Measurements from ENCODE around the gene PVRIG.
"Not testable (repeated sequence)": the region's sequence is repeated elsewhere in the genome, so short reads cannot be mapped to it uniquely, and the experiment has no call there.

The PVRIG gene

GRCh38 chr7:100175296-100175935 is 44.3 kb upstream of the PVRIG start:
- peak overlapping the region; percentile 94 for H3K4me2 ChIP-seq (ENCODE audit: low read depth, low read length, poor library complexity, severe bottlenecking)
- TF ChIP-seq CTCF (conservative IDR thresholded peaks at IDR 0.05; ENCODE audit: low read length) (no peak), EZH2phosphoT487 (IDR thresholded peaks at IDR 0.05; ENCODE audit: borderline replicate concordance) (no peak)

DNA sequence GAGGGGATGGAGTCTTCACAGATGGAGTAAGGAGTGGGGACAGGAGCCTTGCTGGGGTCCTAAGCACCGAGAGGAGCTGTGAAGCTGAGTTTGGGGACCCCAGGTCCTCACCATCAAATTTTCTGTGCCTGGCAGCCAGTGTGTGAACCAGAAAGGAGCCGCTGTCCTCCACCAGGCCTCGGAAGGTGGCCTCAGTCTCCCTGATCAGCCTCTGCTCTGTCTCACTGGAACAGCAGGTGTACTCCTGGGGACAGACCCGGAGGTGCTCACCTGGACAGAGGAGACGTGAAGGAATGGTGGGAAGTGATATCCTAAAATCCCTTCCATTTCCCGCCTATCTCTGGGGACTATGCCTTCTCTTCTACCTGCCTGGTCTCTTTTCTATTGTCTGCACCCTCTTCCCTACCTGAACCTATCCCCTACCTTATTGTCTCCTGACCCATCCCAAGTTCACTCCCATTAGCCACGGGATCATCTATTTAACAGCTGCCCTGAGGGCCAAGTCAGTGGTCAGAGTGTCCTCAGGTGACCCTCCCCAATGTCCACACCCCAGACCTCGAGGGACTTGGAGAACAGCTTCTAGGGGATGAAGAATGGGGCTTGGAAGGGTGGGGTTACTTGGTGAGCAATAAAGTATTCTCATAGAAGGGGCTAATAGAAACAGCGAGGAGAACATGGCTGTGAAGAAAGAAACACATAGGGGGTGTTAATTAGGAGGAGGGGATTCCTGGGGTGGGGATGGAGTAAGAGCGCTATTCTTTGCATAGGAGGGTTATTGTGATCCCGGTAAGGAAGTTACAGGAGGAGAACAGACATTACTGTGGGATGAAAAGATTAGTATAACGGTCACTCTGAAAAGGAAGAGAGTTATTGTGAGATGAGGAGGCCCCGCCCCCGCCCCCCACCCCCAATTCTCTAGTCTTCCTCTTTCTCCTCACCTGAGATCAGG is 43.4 kb upstream of the PVRIG start:
- peaks cover 25% of the 10 kb centered on the region for H3K79me2 ChIP-seq (ENCODE audit: insufficient read depth, low read length)
- H3K9me2 ChIP-seq (replicated peaks; ENCODE audit: low read depth, low read length) = no peaks in the 10 kb centered on the region
- TF ChIP-seq EZH2phosphoT487 (IDR thresholded peaks at IDR 0.05; ENCODE audit: borderline replicate concordance) (no peak), CTCF (conservative IDR thresholded peaks at IDR 0.05; ENCODE audit: low read length) (no peak)
- peak overlapping the region; percentile 92 for H2AFZ ChIP-seq (ENCODE audit: low read length)
- H3K4me2 ChIP-seq (ENCODE audit: low read depth, low read length, poor library complexity, severe bottlenecking) = peak overlapping the region; percentile 94
- H4K20me1 ChIP-seq (ENCODE audit: insufficient read depth, low read length, poor library complexity, severe bottlenecking) = peaks cover 4% of the 10 kb centered on the region
- no peaks in the 10 kb centered on the region for H3K9me3 ChIP-seq (ENCODE audit: insufficient read depth, low read depth, low read length)
- peak overlapping the region; percentile 85 for H3K9ac ChIP-seq (ENCODE audit: low read depth, low read length, poor library complexity, severe bottlenecking)
- no peaks in the 10 kb centered on the region for H3K36me3 ChIP-seq (ENCODE audit: insufficient read depth, low read length)
- peaks cover 17% of the 10 kb centered on the region for H3K4me1 ChIP-seq (ENCODE audit: insufficient read depth, low read length, poor library complexity, severe bottlenecking)
- H3F3A ChIP-seq (ENCODE audit: low read depth) = no peaks in the 10 kb centered on the region
- H3K4me3 ChIP-seq (ENCODE audit: low read length, poor library complexity, severe bottlenecking) = peak overlapping the region; percentile 91
- no peaks in the 10 kb centered on the region for H3K27me3 ChIP-seq (ENCODE audit: insufficient read depth, low read length, poor library complexity, severe bottlenecking)

More at GRCh38 chr7:100175296-100175935, 44.3 kb upstream of the PVRIG start:
- Histone ChIP-seq H2AFZ (ENCODE audit: low read length) (no peak overlapping the region), H3K27me3 (ENCODE audit: insufficient read depth, low read length, poor library complexity, severe bottlenecking) (no peaks in the 10 kb centered on the region), H3K79me2 (ENCODE audit: insufficient read depth, low read length) (peaks cover 25% of the 10 kb centered on the region), H3K9me2 (replicated peaks; ENCODE audit: low read depth, low read length) (no peaks in the 10 kb centered on the region), H3K9me3 (ENCODE audit: insufficient read depth, low read depth, low read length) (no peaks in the 10 kb centered on the region), H4K20me1 (ENCODE audit: insufficient read depth, low read length, poor library complexity, severe bottlenecking) (peaks cover 4% of the 10 kb centered on the region), H3K4me3 (ENCODE audit: low read length, poor library complexity, severe bottlenecking) (peak overlapping the region; percentile 45), H3F3A (ENCODE audit: low read depth) (no peaks in the 10 kb centered on the region), H3K36me3 (ENCODE audit: insufficient read depth, low read length) (no peaks in the 10 kb centered on the region), H3K4me1 (ENCODE audit: insufficient read depth, low read length, poor library complexity, severe bottlenecking) (peaks cover 17% of the 10 kb centered on the region), H3K9ac (ENCODE audit: low read depth, low read length, poor library complexity, severe bottlenecking) (peak overlapping the region; percentile 62)

DNA sequence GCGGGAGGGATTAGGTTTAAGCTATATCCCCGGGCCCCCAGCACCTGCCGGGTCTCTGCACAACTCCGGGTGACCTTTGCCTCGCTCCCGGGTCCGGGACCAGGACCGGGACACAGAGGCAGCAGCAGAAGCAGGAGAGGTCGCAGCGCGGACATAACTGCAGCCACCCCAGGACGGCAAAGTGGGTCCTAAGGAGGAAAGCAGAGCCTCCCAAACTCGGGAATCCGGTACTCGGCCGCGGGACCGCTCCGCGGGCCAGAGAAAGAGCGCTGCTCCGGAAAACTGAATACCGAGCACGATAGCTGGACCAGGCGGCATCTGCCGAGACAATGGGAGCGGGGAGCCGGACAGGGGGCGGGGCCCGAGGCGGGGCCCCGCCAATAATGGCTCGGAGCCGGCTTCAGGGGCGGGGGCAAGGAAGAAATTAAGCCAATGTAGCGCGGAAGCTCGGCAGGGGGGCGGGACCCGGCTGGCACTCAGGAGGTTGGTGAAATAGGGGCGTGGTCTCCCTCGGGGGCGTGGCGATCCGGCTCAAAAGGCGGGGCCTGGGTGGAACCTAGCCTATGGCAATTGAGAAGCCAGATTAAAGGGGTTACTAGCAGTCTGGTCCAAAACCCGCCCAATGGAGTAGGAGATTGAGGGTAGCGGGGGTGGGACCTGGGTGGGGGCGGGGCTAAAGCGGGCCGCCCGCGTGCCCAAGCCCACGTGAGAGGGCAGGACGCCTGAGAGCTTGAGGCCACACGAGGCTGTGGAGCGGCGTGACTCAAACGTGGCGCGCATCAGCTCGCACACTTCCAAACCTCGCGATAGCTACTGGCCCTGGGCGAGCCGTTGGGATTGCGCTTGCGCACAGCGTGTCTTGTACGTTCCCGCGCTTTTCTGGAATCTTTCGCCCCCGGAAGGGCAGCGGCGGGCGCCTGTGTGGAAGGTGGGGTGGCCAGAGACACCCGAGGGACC is 42.4 kb upstream of the PVRIG start, which contains the start of the genes GPC2 and STAG3:
GPC2 (minus strand) TSS at position 337 of the 957 bp plus-strand sequence; CDS start at position 155, 182 bp downstream.
STAG3 (plus strand) TSS at position 874 of the 957 bp plus-strand sequence. CDS start 2,639 bp downstream, outside the sequence.
- TF ChIP-seq EZH2phosphoT487 (IDR thresholded peaks at IDR 0.05; ENCODE audit: borderline replicate concordance) = no peak
- no peak for TF ChIP-seq CTCF (conservative IDR thresholded peaks at IDR 0.05; ENCODE audit: low read length)

DNA sequence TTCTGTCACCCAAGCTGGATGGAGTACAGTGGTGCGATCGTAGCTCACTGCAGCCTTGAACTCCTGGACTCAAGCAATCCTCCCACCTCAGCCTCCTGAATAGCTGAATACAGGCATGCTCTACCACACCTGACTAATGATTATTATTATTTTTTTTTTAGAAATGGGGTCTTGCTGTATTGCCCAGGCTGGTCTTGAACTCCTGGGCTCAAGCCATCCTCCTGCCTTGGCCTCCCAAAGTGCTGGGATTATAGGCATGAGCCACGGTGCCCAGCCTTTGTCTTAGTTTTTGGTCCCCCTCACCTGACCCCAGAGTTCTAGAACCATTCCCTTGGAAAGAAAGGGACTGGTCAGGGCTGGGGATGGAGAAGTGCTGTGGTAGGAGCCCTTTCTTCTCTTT is 39.7 kb upstream of the PVRIG start:
- H3K9me3 ChIP-seq (ENCODE audit: insufficient read depth, low read depth, low read length); H4K20me1 ChIP-seq (ENCODE audit: insufficient read depth, low read length, poor library complexity, severe bottlenecking); H3K4me2 ChIP-seq (ENCODE audit: low read depth, low read length, poor library complexity, severe bottlenecking); H2AFZ ChIP-seq (ENCODE audit: low read length); H3K27me3 ChIP-seq (ENCODE audit: insufficient read depth, low read length, poor library complexity, severe bottlenecking); H3K36me3 ChIP-seq (ENCODE audit: insufficient read depth, low read length); H3K9me2 ChIP-seq (replicated peaks; ENCODE audit: low read depth, low read length); H3K4me3 ChIP-seq (ENCODE audit: low read length, poor library complexity, severe bottlenecking); H3F3A ChIP-seq (ENCODE audit: low read depth); H3K9ac ChIP-seq (ENCODE audit: low read depth, low read length, poor library complexity, severe bottlenecking): not testable (repeated sequence)
- Histone ChIP-seq H3K4me1 (ENCODE audit: insufficient read depth, low read length, poor library complexity, severe bottlenecking) (peaks cover 17% of the 10 kb centered on the region), H3K79me2 (ENCODE audit: insufficient read depth, low read length) (peaks cover 19% of the 10 kb centered on the region)

More for the DNA sequence above, 42.4 kb upstream of the PVRIG start, which contains the start of the genes GPC2 and STAG3:
- Histone ChIP-seq H3K4me2 (ENCODE audit: low read depth, low read length, poor library complexity, severe bottlenecking) (peak within 1 kb of the TSS; percentile 94), H3K79me2 (ENCODE audit: insufficient read depth, low read length) (peaks cover 25% of the 10 kb centered on the region), H2AFZ (ENCODE audit: low read length) (peak within 1 kb of the TSS; percentile 92), H3K27me3 (ENCODE audit: insufficient read depth, low read length, poor library complexity, severe bottlenecking) (no peaks in the 10 kb centered on the region), H3K9me2 (replicated peaks; ENCODE audit: low read depth, low read length) (no peaks in the 10 kb centered on the region), H3K4me3 (ENCODE audit: low read length, poor library complexity, severe bottlenecking) (peak within 1 kb of the TSS; percentile 91), H3K9me3 (ENCODE audit: insufficient read depth, low read depth, low read length) (no peaks in the 10 kb centered on the region), H3F3A (ENCODE audit: low read depth) (no peaks in the 10 kb centered on the region), H3K9ac (ENCODE audit: low read depth, low read length, poor library complexity, severe bottlenecking) (peak within 1 kb of the TSS; percentile 85), H4K20me1 (ENCODE audit: insufficient read depth, low read length, poor library complexity, severe bottlenecking) (peaks cover 4% of the 10 kb centered on the region), H3K36me3 (ENCODE audit: insufficient read depth, low read length) (no peaks in the 10 kb centered on the region), H3K4me1 (ENCODE audit: insufficient read depth, low read length, poor library complexity, severe bottlenecking) (peaks cover 17% of the 10 kb centered on the region)

Measured in Loucy (cell line).